ENCODE results near the gene ZMIZ2. TPM values are rescaled to one million over a fixed set of nuclear protein-coding genes. Genes with fewer than 3 reads are reported as not detected.

Gene ZMIZ2
- total RNA-seq, 2 donors from 2014 or later, result 85.6 to 98.2 TPM

DNA sequence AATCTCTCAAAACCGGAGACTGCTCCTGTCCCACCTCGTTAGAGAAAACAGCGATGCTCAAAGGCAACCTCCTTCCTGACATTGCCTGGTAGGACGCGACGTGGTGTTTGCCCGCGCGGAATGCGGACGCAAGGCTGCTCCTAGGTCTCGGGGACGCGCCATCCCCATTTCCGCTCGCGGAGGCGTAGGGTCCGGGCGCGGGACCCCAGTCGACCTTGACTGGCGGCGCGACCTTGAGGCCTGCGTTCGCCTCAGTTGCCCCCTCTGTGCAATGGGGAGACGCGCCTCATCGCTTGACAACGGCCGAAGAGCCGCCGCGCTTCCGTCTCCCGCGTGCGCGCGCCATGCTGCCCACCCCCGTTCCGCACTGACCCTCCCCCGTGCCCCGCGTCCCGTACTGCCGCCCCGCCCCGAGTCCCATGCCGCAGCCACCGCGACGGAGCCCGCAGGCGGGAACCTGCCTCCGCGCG, 47.4 kb downstream of the ZMIZ2 start:
- H3K36me3 ChIP-seq (ENCODE audit: control insufficient read depth, insufficient read depth, low read length), result peaks cover 37% of the 10 kb centered on the region
- peaks cover 35% of the 10 kb centered on the region for H3K36me3 Mint-ChIP-seq (ENCODE audit: low read depth)
- peak overlapping the region; percentile 87 for H3K4me3 Mint-ChIP-seq
- peaks cover 11% of the 10 kb centered on the region for H3K4me1 Mint-ChIP-seq
- TF ChIP-seq, protein P1, sequence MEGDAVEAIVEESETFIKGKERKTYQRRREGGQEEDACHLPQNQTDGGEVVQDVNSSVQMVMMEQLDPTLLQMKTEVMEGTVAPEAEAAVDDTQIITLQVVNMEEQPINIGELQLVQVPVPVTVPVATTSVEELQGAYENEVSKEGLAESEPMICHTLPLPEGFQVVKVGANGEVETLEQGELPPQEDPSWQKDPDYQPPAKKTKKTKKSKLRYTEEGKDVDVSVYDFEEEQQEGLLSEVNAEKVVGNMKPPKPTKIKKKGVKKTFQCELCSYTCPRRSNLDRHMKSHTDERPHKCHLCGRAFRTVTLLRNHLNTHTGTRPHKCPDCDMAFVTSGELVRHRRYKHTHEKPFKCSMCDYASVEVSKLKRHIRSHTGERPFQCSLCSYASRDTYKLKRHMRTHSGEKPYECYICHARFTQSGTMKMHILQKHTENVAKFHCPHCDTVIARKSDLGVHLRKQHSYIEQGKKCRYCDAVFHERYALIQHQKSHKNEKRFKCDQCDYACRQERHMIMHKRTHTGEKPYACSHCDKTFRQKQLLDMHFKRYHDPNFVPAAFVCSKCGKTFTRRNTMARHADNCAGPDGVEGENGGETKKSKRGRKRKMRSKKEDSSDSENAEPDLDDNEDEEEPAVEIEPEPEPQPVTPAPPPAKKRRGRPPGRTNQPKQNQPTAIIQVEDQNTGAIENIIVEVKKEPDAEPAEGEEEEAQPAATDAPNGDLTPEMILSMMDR (conservative IDR thresholded peaks at IDR 0.05), result no peak
- peak; percentile 99 for DNase-seq
- H3K9me3 ChIP-seq (ENCODE audit: control insufficient read depth, low read length), result no peaks in the 10 kb centered on the region
- H3K27me3 ChIP-seq (ENCODE audit: control insufficient read depth, insufficient read depth, low read length, poor library complexity, severe bottlenecking), result no peaks in the 10 kb centered on the region
- H3K4me3 ChIP-seq (ENCODE audit: low read length), result peak overlapping the region; percentile 91
- no peaks in the 10 kb centered on the region for H3K9me3 Mint-ChIP-seq
- H3K27ac ChIP-seq (ENCODE audit: low read depth, low read length), result peak overlapping the region; percentile 44
- H3K27ac Mint-ChIP-seq, result peak overlapping the region; percentile 97
- 0% methylated on average over 11 to 59 of the region's 59 CpGs for WGBS, 2 experiments (ENCODE audit: insufficient coverage in 1 of 2, insufficient read length in 1 of 2)
- peaks cover 3% of the 10 kb centered on the region for H3K4me1 ChIP-seq (ENCODE audit: control insufficient read depth, insufficient read depth, low read length)
- peak overlapping the region; percentile 99 for H3K9ac ChIP-seq (ENCODE audit: extremely low read depth, low read length, poor library complexity, severe bottlenecking)
- H3K27me3 Mint-ChIP-seq (ENCODE audit: insufficient read depth), result no peaks in the 10 kb centered on the region

DNA sequence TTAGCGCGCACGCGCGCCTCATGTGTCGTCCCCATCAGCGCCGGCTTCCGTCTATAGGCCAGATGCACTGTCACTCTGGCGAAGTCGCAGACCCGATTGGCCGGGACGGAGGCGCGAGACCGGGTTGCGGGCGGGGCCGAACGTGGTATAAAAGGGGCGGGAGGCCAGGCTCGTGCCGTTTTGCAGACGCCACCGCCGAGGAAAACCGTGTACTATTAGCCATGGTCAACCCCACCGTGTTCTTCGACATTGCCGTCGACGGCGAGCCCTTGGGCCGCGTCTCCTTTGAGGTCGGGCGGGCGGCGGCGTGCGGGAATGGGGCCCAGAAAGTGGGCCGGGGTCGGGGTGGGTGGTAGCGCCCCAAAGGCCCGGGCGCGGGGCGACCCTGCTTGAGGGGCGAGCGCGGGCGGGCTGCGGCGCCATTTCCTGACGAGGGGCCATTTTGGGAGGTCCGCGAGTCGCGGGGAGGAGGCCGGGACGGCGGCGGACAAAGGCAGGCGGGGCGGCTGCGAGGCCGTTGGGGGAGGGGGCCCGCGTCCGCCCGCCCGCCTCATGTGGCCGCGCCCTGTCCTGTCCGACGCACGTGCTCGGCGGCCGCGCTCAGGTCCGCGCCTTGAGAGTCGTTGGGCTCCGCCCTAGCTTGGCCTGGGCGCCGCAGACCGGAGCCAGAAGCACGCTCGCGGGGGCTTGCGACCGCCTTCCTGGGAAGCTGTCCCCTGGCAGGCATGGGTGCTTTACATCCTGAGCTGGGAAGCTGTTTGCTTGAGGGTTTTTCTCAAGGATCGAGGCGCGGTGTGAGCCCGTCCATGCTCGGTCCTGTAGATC, 48.1 kb downstream of the ZMIZ2 start, which contains the start of gene PPIA:
Gene PPIA, plus strand, starts transcription at position 178 of the 825 bp plus-strand sequence. Its CDS starts 44 bp downstream, at position 222.
- peak; percentile 81 for DNase-seq
- TF ChIP-seq, protein P1 (conservative IDR thresholded peaks at IDR 0.05), result no peak
- Histone ChIP-seq H3K4me3 (ENCODE audit: low read length) (peak within 1 kb of the TSS; percentile 91), H3K27ac (ENCODE audit: low read depth, low read length) (peak within 1 kb of the TSS; percentile 98), H3K36me3 (ENCODE audit: control insufficient read depth, insufficient read depth, low read length) (peaks cover 42% of the 10 kb centered on the region), H3K27me3 (ENCODE audit: control insufficient read depth, insufficient read depth, low read length, poor library complexity, severe bottlenecking) (no peaks in the 10 kb centered on the region), H3K9me3 (ENCODE audit: control insufficient read depth, low read length) (no peaks in the 10 kb centered on the region), H3K4me1 (ENCODE audit: control insufficient read depth, insufficient read depth, low read length) (peaks cover 3% of the 10 kb centered on the region), H3K9ac (ENCODE audit: extremely low read depth, low read length, poor library complexity, severe bottlenecking) (peak within 1 kb of the TSS; percentile 99)
- no peaks in the 10 kb centered on the region for H3K9me3 Mint-ChIP-seq
- WGBS, 2 experiments (ENCODE audit: insufficient coverage in 1 of 2, insufficient read length in 1 of 2), result 0 to 1% methylated on average over 60 to 99 of the region's 99 CpGs
- no peaks in the 10 kb centered on the region for H3K27me3 Mint-ChIP-seq (ENCODE audit: insufficient read depth)
- peaks cover 42% of the 10 kb centered on the region for H3K36me3 Mint-ChIP-seq (ENCODE audit: low read depth)
- H3K27ac Mint-ChIP-seq, result peak within 1 kb of the TSS; percentile 97
- peak within 1 kb of the TSS; percentile 87 for H3K4me3 Mint-ChIP-seq
- peaks cover 11% of the 10 kb centered on the region for H3K4me1 Mint-ChIP-seq

DNA sequence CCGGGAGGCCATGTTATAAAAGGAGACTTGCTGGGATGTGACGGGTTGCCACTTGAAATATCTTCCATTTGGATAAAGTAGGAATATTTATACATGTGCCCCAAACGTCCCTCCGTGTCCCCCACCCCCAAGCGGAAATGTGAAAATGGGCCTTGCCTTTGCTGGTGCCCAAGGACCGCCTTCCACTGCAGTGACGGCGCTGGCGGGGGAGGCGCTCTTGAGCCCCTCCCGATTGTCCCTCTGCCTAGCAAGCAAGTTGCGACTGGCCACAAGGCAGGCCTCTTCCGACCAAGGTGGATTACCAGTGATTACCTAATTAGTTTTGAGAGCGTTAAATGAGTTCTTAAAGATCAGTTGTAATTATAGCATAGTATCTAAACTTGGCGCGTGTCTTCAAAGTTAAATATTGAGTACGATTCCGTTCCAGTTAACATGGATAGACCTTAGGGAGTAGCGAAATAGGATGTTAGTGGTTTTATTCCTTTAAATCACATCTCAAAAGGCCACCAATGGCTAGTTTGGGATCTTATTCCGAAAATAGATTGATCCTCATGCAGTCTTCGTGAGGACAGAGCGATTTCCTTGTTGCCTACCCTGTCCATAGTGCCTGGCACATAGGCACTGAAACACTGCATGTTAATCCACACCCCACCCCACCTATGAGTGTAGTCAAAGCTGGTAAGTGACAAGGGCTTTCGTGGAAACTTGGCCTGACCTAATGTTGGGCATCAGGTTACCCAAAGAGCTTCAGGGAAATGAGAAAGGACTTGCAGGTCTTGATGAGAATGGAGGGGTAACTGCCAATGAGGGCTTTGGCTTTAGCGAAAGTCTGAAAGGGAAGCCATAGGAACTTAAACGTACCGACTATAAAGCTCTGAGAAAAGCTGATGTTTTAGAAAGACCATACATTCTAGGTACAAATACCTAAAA, 48.9 kb downstream of the ZMIZ2 start:
- no peaks in the 10 kb centered on the region for H3K9me3 ChIP-seq (ENCODE audit: control insufficient read depth, low read length)
- H3K4me1 ChIP-seq (ENCODE audit: control insufficient read depth, insufficient read depth, low read length), result peaks cover 3% of the 10 kb centered on the region
- Mint-ChIP-seq H3K9me3 (no peaks in the 10 kb centered on the region), H3K27me3 (ENCODE audit: insufficient read depth) (no peaks in the 10 kb centered on the region), H3K4me1 (peaks cover 11% of the 10 kb centered on the region), H3K4me3 (peak overlapping the region; percentile 87), H3K36me3 (ENCODE audit: low read depth) (peaks cover 51% of the 10 kb centered on the region), H3K27ac (peak overlapping the region; percentile 97)
- H3K27ac ChIP-seq (ENCODE audit: low read depth, low read length), result peak overlapping the region; percentile 98
- peak overlapping the region; percentile 91 for H3K4me3 ChIP-seq (ENCODE audit: low read length)
- TF ChIP-seq, protein P1 (conservative IDR thresholded peaks at IDR 0.05), result peak; percentile 69
- H3K27me3 ChIP-seq (ENCODE audit: control insufficient read depth, insufficient read depth, low read length, poor library complexity, severe bottlenecking), result no peaks in the 10 kb centered on the region
- peak overlapping the region; percentile 99 for H3K9ac ChIP-seq (ENCODE audit: extremely low read depth, low read length, poor library complexity, severe bottlenecking)
- peaks cover 51% of the 10 kb centered on the region for H3K36me3 ChIP-seq (ENCODE audit: control insufficient read depth, insufficient read depth, low read length)
- WGBS, 2 experiments (ENCODE audit: insufficient coverage in 1 of 2, insufficient read length in 1 of 2), result 0 to 2% methylated on average over 7 to 26 of the region's 26 CpGs
- DNase-seq, result peak; percentile 87
